Ectodermal cell (in vitro differentiated cells): ENCODE measurements around the gene UNC93A.
"Not testable (repeated sequence)": the region's sequence is repeated elsewhere in the genome, so short reads cannot be mapped to it uniquely, and the experiment has no call there.

Experiments
- H3K27ac ChIP-seq: 2 replicates; pipeline ENCODE4 v1.7.0; 2013; ENCODE audit warnings: mild to moderate bottlenecking, low read depth, low read length; ENCODE audit not compliant: insufficient read depth, poor library complexity, severe bottlenecking
- H3K27me3 ChIP-seq: 2 replicates; pipeline ENCODE4 v1.7.0; 2013; ENCODE audit warnings: mild to moderate bottlenecking, low read length; ENCODE audit not compliant: insufficient read depth, control insufficient read depth, poor library complexity, severe bottlenecking
- H3K36me3 ChIP-seq: one replicate; pipeline ENCODE4 v1.7.0; 2013; ENCODE audit warnings: low read length; ENCODE audit not compliant: control insufficient read depth, insufficient read depth
- H3K4me1 ChIP-seq: one replicate; pipeline ENCODE4 v1.7.0; 2013; ENCODE audit warnings: low read length; ENCODE audit not compliant: control insufficient read depth, insufficient read depth
- H3K4me3 ChIP-seq: 2 replicates; pipeline ENCODE4 v1.7.0; 2013; ENCODE audit warnings: low read depth, low read length, control low read depth; ENCODE audit not compliant: insufficient read depth
- H3K9me3 ChIP-seq: 2 replicates; pipeline ENCODE4 v1.7.0; 2013; ENCODE audit warnings: mild to moderate bottlenecking, low read length, moderate library complexity; ENCODE audit not compliant: control insufficient read depth
- WGBS, 2 experiments: methylation state at CpG; one replicate each; pipeline ENCODE4 v1.1.7; 2013; ENCODE audit warnings: missing lambda C conversion rate in 2 of 2; 5-methylcytosine and 5-hydroxymethylcytosine counted together

The UNC93A gene

GRCh38 chr6:167311691-167312090 lies 20.6 kb downstream of the UNC93A start:
- H3K4me1 ChIP-seq, H3K27me3 ChIP-seq, H3K4me3 ChIP-seq, H3K36me3 ChIP-seq, H3K27ac ChIP-seq, H3K9me3 ChIP-seq: not testable (repeated sequence)
- 86 to 91% methylated on average over 6 of the region's 6 CpGs for WGBS, 2 experiments

- Histone ChIP-seq H3K36me3 (no peaks in the 10 kb centered on the region), H3K4me3 (no peak overlapping the region), H3K4me1 (peaks cover 10% of the 10 kb centered on the region), H3K27ac (no peak overlapping the region), H3K9me3 (no peaks in the 10 kb centered on the region), H3K27me3 (no peaks in the 10 kb centered on the region)
- WGBS, 2 experiments = 42% methylated on average over 11 of the region's 11 CpGs
These were observed 23.2 kb downstream of the UNC93A start for GRCh38 chr6:167314180-167314821.

DNA sequence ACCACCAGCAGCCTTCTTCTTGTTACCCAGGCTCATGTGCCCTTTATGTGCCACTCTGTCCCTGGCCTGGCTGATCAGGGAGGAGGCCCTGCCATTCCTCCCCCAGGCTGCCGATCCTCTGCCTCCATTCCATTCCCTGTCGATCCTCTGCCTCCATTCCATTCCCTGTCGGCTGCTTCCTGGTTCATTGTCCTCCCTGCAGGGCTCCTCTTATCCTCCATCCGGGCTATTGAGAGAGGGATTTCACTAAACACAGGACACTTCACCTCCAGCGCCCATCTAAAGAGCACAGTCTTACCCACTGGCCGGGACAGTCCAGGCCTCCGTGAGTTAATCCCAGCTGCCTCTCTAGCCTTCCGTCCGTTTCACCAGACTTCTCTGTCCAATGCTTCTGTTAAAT lies 26.1 kb downstream of the UNC93A start:
- H3K36me3 ChIP-seq = no peaks in the 10 kb centered on the region
- no peak overlapping the region for H3K4me3 ChIP-seq
- H3K9me3 ChIP-seq = no peaks in the 10 kb centered on the region
- H3K4me1 ChIP-seq = peaks cover 10% of the 10 kb centered on the region
- no peak overlapping the region for H3K27ac ChIP-seq
- H3K27me3 ChIP-seq = no peaks in the 10 kb centered on the region
- WGBS, 2 experiments = 55 to 60% methylated on average over 9 of the region's 9 CpGs

DNA sequence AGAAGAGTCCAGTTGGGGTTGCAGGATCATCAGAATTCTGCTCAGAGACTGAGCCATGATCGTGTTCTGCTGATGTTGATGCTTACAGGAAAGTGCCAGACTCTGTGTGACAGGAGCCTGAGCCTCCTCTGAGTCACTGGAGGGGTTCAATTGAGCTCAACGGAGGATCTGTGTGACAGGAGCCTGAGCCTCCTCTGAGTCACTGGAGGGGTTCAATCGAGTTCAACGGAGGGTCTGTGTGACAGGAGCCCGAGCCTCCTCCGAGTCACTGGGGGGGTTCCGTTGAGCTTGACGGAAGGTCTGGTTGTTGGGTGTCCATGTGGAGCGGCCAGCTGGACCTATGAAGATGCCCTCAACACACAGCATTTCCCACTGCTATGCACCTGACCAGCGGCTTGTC lies 27.2 kb downstream of the UNC93A start:
- WGBS, 2 experiments = 84 to 86% methylated on average over 10 of the region's 10 CpGs
- H3K4me3 ChIP-seq, H3K9me3 ChIP-seq, H3K27me3 ChIP-seq, H3K4me1 ChIP-seq, H3K27ac ChIP-seq, H3K36me3 ChIP-seq: not testable (repeated sequence)

DNA sequence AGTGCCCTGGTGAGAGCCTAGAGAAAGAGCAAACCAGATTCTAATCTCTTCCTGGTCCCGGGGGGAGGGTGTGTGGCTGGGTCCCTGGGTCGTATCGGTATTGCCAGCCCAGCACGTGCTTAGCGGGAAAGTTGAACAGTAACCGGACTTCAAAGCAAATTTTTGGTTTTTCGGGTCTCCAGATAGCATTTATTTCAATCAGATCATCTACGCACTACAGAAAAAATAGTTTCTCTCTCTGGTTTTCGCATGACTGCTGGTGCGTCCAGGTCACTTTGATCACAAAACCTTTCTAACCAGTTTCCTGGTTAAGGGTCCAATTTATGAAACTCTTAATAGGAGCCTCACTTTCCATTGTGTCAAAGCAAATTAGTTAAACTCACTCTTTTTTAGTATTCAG lies 27.7 kb downstream of the UNC93A start:
- not testable (repeated sequence) for H3K9me3 ChIP-seq, H3K4me1 ChIP-seq
- WGBS, 2 experiments = 80 to 84% methylated on average over 9 to 10 of the region's 10 CpGs

GRCh38 chr6:167319856-167320753 lies 29.0 kb downstream of the UNC93A start:
- H3K4me1 ChIP-seq, H3K4me3 ChIP-seq, H3K36me3 ChIP-seq, H3K27ac ChIP-seq, H3K9me3 ChIP-seq, H3K27me3 ChIP-seq: not testable (repeated sequence)
- 91 to 94% methylated on average over 22 to 27 of the region's 32 CpGs for WGBS, 2 experiments

More for the DNA sequence above, 27.7 kb downstream of the UNC93A start:
- not testable (repeated sequence) for H3K27ac ChIP-seq, H3K36me3 ChIP-seq, H3K27me3 ChIP-seq, H3K4me3 ChIP-seq

GRCh38 chr6:167320754-167321056 lies 29.6 kb downstream of the UNC93A start:
- H3K36me3 ChIP-seq, H3K4me1 ChIP-seq, H3K27me3 ChIP-seq, H3K9me3 ChIP-seq, H3K4me3 ChIP-seq, H3K27ac ChIP-seq: not testable (repeated sequence)
- WGBS, 2 experiments = 95% methylated on average over 13 of the region's 13 CpGs

GRCh38 chr6:167321185-167321584 lies 30.1 kb downstream of the UNC93A start:
- H3K4me3 ChIP-seq, H3K36me3 ChIP-seq, H3K27ac ChIP-seq, H3K9me3 ChIP-seq, H3K4me1 ChIP-seq, H3K27me3 ChIP-seq: not testable (repeated sequence)
- WGBS, 2 experiments = 74 to 76% methylated on average over 9 of the region's 9 CpGs

DNA sequence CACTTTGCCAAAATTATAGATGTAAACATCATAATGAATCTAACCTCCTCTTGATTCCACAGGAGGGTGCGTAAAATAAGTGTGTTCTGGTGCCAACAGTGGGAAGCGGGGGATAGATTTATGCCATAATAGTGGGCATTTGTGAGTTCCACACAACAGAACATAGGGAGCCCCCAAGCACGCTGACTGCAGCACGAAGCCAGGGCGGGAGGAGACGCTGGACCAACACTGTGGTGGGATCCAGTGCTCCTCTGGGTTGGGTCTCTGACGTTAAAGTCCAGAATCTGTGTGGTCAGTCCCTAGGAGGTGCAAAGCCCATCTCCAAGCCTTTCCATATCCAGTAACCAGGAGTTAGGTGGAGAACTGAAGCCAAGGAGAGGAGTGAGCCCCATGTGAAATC lies 32.0 kb downstream of the UNC93A start:
- 89 to 90% methylated on average over 7 of the region's 7 CpGs for WGBS, 2 experiments
- no peak overlapping the region for H3K27ac ChIP-seq
- no peaks in the 10 kb centered on the region for H3K27me3 ChIP-seq

DNA sequence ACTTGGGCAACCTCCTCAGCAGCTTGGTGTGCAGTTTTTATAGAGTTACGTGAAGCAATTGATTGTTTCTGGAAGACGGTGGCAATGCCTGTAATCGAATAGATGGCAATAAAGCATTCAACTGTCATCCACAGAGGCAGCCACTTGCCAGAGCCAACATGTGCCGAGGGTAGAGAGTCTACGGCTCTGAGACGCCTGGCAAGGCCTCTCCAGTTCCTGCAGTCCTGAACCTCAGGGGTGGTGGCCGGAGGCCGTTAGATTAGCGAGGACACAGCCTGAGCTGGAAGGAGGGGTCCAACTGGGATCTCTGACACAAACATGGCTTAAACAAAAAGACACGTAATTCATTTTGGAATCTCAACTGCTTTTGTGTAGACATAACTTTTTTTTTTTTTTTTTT lies 33.0 kb downstream of the UNC93A start:
- 96 to 97% methylated on average over 10 of the region's 10 CpGs for WGBS, 2 experiments
- no peaks in the 10 kb centered on the region for H3K36me3 ChIP-seq
- no peaks in the 10 kb centered on the region for H3K9me3 ChIP-seq
- no peaks in the 10 kb centered on the region for H3K27me3 ChIP-seq
- no peak overlapping the region for H3K4me3 ChIP-seq
- no peaks in the 10 kb centered on the region for H3K4me1 ChIP-seq
- no peak overlapping the region for H3K27ac ChIP-seq

More for the DNA sequence above, 32.0 kb downstream of the UNC93A start:
- Histone ChIP-seq H3K4me3 (no peak overlapping the region), H3K9me3 (no peaks in the 10 kb centered on the region), H3K4me1 (no peaks in the 10 kb centered on the region), H3K36me3 (no peaks in the 10 kb centered on the region)
